HS-5 (cell line): ENCODE results near the gene MIDN.

ENCODE experiments used
- DNase-seq: peaks from one replicate; pipeline ENCODE4 v3.0.0-alpha.2; 2012; ENCODE audit warnings: low read depth

Gene MIDN

GRCh38 chr19:1283207-1283916 lies 35.0 kb downstream of the MIDN start:
- no peak for DNase-seq

GRCh38 chr19:1283917-1284292 lies 35.5 kb downstream of the MIDN start:
- DNase-seq = no peak

- no peak for DNase-seq
Observed at GRCh38 chr19:1284293-1284978, 36.1 kb downstream of the MIDN start.

- DNase-seq = no peak
Observed at GRCh38 chr19:1284979-1285736, 36.8 kb downstream of the MIDN start.

GRCh38 chr19:1285737-1286360 lies 37.5 kb downstream of the MIDN start, which contains the start of gene EFNA2:
EFNA2 (plus strand) TSS chr19:1285873; CDS start chr19:1286169, 296 bp downstream.
- DNase-seq = no peak

GRCh38 chr19:1286487-1287353 lies 38.3 kb downstream of the MIDN start:
- no peak for DNase-seq

GRCh38 chr19:1287354-1288225 lies 39.2 kb downstream of the MIDN start:
- DNase-seq = no peak

- DNase-seq = no peak
Observed at GRCh38 chr19:1288226-1288612, 39.8 kb downstream of the MIDN start.

- no peak for DNase-seq
Observed at GRCh38 chr19:1288833-1289685, 40.7 kb downstream of the MIDN start.

- DNase-seq = no peak
Observed at GRCh38 chr19:1289686-1290025, 41.3 kb downstream of the MIDN start.

GRCh38 chr19:1290196-1290702 lies 41.9 kb downstream of the MIDN start:
- no peak for DNase-seq

GRCh38 chr19:1290703-1291651 lies 42.6 kb downstream of the MIDN start:
- DNase-seq = no peak

GRCh38 chr19:1291761-1292418 lies 43.5 kb downstream of the MIDN start:
- no peak for DNase-seq

- no peak for DNase-seq
Observed at GRCh38 chr19:1292419-1293151, 44.2 kb downstream of the MIDN start.

- DNase-seq = no peak
Observed at GRCh38 chr19:1293782-1294604, 45.6 kb downstream of the MIDN start.

- DNase-seq = no peak
Observed at GRCh38 chr19:1294688-1295087, 46.3 kb downstream of the MIDN start.
